HG03103 (cell line): Measurements from ENCODE around the gene TNPO2.
"Not testable (repeated sequence)": the region's sequence is repeated elsewhere in the genome, so short reads cannot be mapped to it uniquely, and the experiment has no call there.

ENCODE experiments used
- ATAC-seq: cut with Tn5 transposase; IDR thresholded peaks from one replicate; pipeline ENCODE4 v1.9.1; 2021; ENCODE audit warnings: low read depth; ENCODE audit not compliant: unreplicated experiment

TNPO2 gene

GRCh38 chr19:12706332-12706718 is 17.4 kb downstream of the TNPO2 start:
- ATAC-seq: no peak

GRCh38 chr19:12705654-12706331 is 17.9 kb downstream of the TNPO2 start:
- ATAC-seq: no peak

- ATAC-seq: no peak
Observed at GRCh38 chr19:12705169-12705568, 18.6 kb downstream of the TNPO2 start.

- no peak for ATAC-seq
Observed at GRCh38 chr19:12703046-12703445, 20.7 kb downstream of the TNPO2 start.

- ATAC-seq: no peak
Observed at GRCh38 chr19:12701596-12702282, 22.0 kb downstream of the TNPO2 start.

GRCh38 chr19:12698138-12698537 is 25.6 kb downstream of the TNPO2 start:
- no peak for ATAC-seq

- not testable (repeated sequence) for ATAC-seq
Observed at GRCh38 chr19:12697425-12697824, 26.3 kb downstream of the TNPO2 start.

- no peak for ATAC-seq
Observed at GRCh38 chr19:12696366-12697335, 27.1 kb downstream of the TNPO2 start, which contains the start of gene FBXW9. Gene FBXW9, minus strand, starts transcription at chr19:12696631. Its CDS starts 50 bp downstream, at chr19:12696581.

GRCh38 chr19:12695997-12696365 is 27.8 kb downstream of the TNPO2 start:
- ATAC-seq: no peak

GRCh38 chr19:12695514-12695913 is 28.2 kb downstream of the TNPO2 start:
- ATAC-seq: no peak

GRCh38 chr19:12695096-12695495 is 28.6 kb downstream of the TNPO2 start:
- ATAC-seq: no peak

GRCh38 chr19:12694641-12695040 is 29.1 kb downstream of the TNPO2 start:
- no peak for ATAC-seq

GRCh38 chr19:12692960-12693359 is 30.8 kb downstream of the TNPO2 start:
- no peak for ATAC-seq

GRCh38 chr19:12689581-12690216 is 34.0 kb downstream of the TNPO2 start:
- no peak for ATAC-seq

- no peak for ATAC-seq
Observed at GRCh38 chr19:12689012-12689411, 34.7 kb downstream of the TNPO2 start.

GRCh38 chr19:12687496-12688196 is 36.1 kb downstream of the TNPO2 start, which contains the start of gene GNG14:
Gene GNG14, plus strand, starts transcription at chr19:12687998. Its CDS starts 51 bp downstream, at chr19:12688049.
- no peak for ATAC-seq

GRCh38 chr19:12685831-12686230 is 37.9 kb downstream of the TNPO2 start:
- ATAC-seq: no peak

- no peak for ATAC-seq
Observed at GRCh38 chr19:12681074-12681987, 42.4 kb downstream of the TNPO2 start, which contains the start of gene DHPS. Gene DHPS, minus strand, starts transcription at chr19:12681880. Its CDS starts 114 bp downstream, at chr19:12681766.

GRCh38 chr19:12680034-12680433 is 43.7 kb downstream of the TNPO2 start:
- no peak for ATAC-seq
